GM21367 (cell line): Measurements from ENCODE around the gene CDK13.
"Not testable (repeated sequence)": the region's sequence is repeated elsewhere in the genome, so short reads cannot be mapped to it uniquely, and the experiment has no call there.

Experiments used
- ATAC-seq: cut with Tn5 transposase; IDR thresholded peaks from one replicate; pipeline ENCODE4 v1.9.1; 2021; ENCODE audit not compliant: unreplicated experiment

Gene CDK13

GRCh38 chr7:39949971-39950472 is at the start of gene CDK13:
CDK13 (plus strand) TSS chr7:39950256; CDS start chr7:39950642, 386 bp downstream.
- ATAC-seq, result peak; percentile 33

- ATAC-seq, result no peak
Measured at GRCh38 chr7:39904077-39904486, 46.0 kb upstream of the CDK13 start.

- no peak for ATAC-seq
Measured at GRCh38 chr7:39908141-39908540, 41.9 kb upstream of the CDK13 start.

GRCh38 chr7:39908973-39909372 is 41.1 kb upstream of the CDK13 start:
- ATAC-seq, result no peak

GRCh38 chr7:39909526-39909925 is 40.5 kb upstream of the CDK13 start:
- ATAC-seq, result no peak

GRCh38 chr7:39910108-39910869 is 39.8 kb upstream of the CDK13 start:
- no peak for ATAC-seq

GRCh38 chr7:39911167-39911566 is 38.9 kb upstream of the CDK13 start:
- no peak for ATAC-seq

- not testable (repeated sequence) for ATAC-seq
Measured at GRCh38 chr7:39915847-39916246, 34.2 kb upstream of the CDK13 start.

GRCh38 chr7:39919646-39920045 is 30.4 kb upstream of the CDK13 start:
- no peak for ATAC-seq

GRCh38 chr7:39921506-39922175 is 28.4 kb upstream of the CDK13 start:
- no peak for ATAC-seq

GRCh38 chr7:39922580-39922979 is 27.5 kb upstream of the CDK13 start:
- ATAC-seq, result no peak

GRCh38 chr7:39923091-39923490 is 27.0 kb upstream of the CDK13 start:
- ATAC-seq, result no peak

GRCh38 chr7:39924122-39924521 is 25.9 kb upstream of the CDK13 start:
- ATAC-seq, result no peak

GRCh38 chr7:39926111-39926510 is 23.9 kb upstream of the CDK13 start:
- no peak for ATAC-seq

- ATAC-seq, result no peak
Measured at GRCh38 chr7:39927018-39927417, 23.0 kb upstream of the CDK13 start.

GRCh38 chr7:39934132-39934531 is 15.9 kb upstream of the CDK13 start:
- no peak for ATAC-seq

GRCh38 chr7:39936761-39937160 is 13.3 kb upstream of the CDK13 start:
- no peak for ATAC-seq

GRCh38 chr7:39937366-39938153 is 12.5 kb upstream of the CDK13 start:
- ATAC-seq, result no peak

GRCh38 chr7:39942883-39943282 is 7.2 kb upstream of the CDK13 start:
- ATAC-seq, result no peak

GRCh38 chr7:39946693-39947092 is 3.4 kb upstream of the CDK13 start:
- no peak for ATAC-seq

- ATAC-seq, result no peak
Measured at GRCh38 chr7:39948375-39948955, 1.6 kb upstream of the CDK13 start.
